Liver (tissue), 9 donors: ENCODE results near the gene CRHR1. TPM values are rescaled to one million over a fixed set of nuclear protein-coding genes. Genes with fewer than 3 reads are reported as not detected.

Source experiments
- DNase-seq: peaks from one replicate; pipeline ENCODE4 v3.0.0-alpha.2; 2017; ENCODE audit warnings: low spot score
- H3K27ac ChIP-seq, 2 donors: one replicate each; pipeline ENCODE4 v1.7.0; 2013; ENCODE audit warnings: inconsistent platforms in 2 of 2, low read length in 2 of 2, control low read depth in 1 of 2, low read depth in 1 of 2, mild to moderate bottlenecking in 1 of 2
- H3K27me3 ChIP-seq, 4 donors: one replicate each; pipeline versions ENCODE4 v1.6.1 to v1.7.0; 2013; ENCODE audit warnings: low read length in 3 of 4, inconsistent platforms in 1 of 4, mild to moderate bottlenecking in 1 of 4, moderate library complexity in 1 of 4; ENCODE audit not compliant: control insufficient read depth in 4 of 4, insufficient read depth in 4 of 4
- H3K36me3 ChIP-seq, 4 donors: one replicate each; pipeline versions ENCODE4 v1.6.1 to v1.7.0; 2013; ENCODE audit warnings: low read length in 3 of 4, mild to moderate bottlenecking in 3 of 4, low read depth in 1 of 4, moderate library complexity in 1 of 4; ENCODE audit not compliant: control insufficient read depth in 4 of 4, insufficient read depth in 3 of 4
- H3K4me1 ChIP-seq, 4 donors: one replicate each; pipeline versions ENCODE4 v1.6.1 to v1.7.0; 2013; ENCODE audit warnings: low read length in 3 of 4, mild to moderate bottlenecking in 3 of 4, moderate library complexity in 1 of 4; ENCODE audit not compliant: control insufficient read depth in 4 of 4, insufficient read depth in 4 of 4
- H3K4me3 ChIP-seq, 3 donors: one replicate each; pipeline versions ENCODE4 v1.6.1 to v1.7.0; 2013; ENCODE audit warnings: low read length in 3 of 3, control low read depth in 1 of 3, low read depth in 1 of 3, mild to moderate bottlenecking in 1 of 3
- H3K9ac ChIP-seq, 2 donors: one replicate each; pipeline ENCODE4 v1.7.0; 2013; ENCODE audit warnings: low read length in 2 of 2, mild to moderate bottlenecking in 2 of 2, moderate library complexity in 2 of 2, control low read depth in 1 of 2, low read depth in 1 of 2
- H3K9me3 ChIP-seq, 4 donors: one replicate each; pipeline versions ENCODE4 v1.6.1 to v1.7.0; 2013; ENCODE audit warnings: low read length in 3 of 4; ENCODE audit not compliant: control insufficient read depth in 4 of 4
- ATF3 ChIP-seq: IDR thresholded peaks from 2 replicates; pipeline ENCODE4 v1.6.1; 2016; ENCODE audit warnings: antibody characterized with exemption
- EGR1 ChIP-seq, 2 donors: IDR thresholded peaks; 2 replicates each; pipeline ENCODE4 v1.6.1; 2016 to 2018; ENCODE audit warnings: antibody characterized with exemption in 2 of 2, low read depth in 2 of 2
- FOXA1 ChIP-seq: IDR thresholded peaks from 2 replicates; pipeline ENCODE4 v1.6.1; 2016; ENCODE audit warnings: antibody characterized with exemption
- FOXA2 ChIP-seq: IDR thresholded peaks from 2 replicates; pipeline ENCODE4 v1.6.1; 2016; ENCODE audit warnings: antibody characterized with exemption
- GABPA ChIP-seq, 2 donors: IDR thresholded peaks in 1 of 2; conservative IDR thresholded peaks in 1 of 2; 2 replicates each; pipeline ENCODE4 v1.6.1; 2016; ENCODE audit warnings: antibody characterized with exemption in 2 of 2, mild to moderate bottlenecking in 1 of 2, moderate library complexity in 1 of 2
- HNF4A ChIP-seq, 2 donors: conservative IDR thresholded peaks; 2 replicates each; pipeline ENCODE4 v1.6.1; 2016; ENCODE audit warnings: antibody characterized with exemption in 2 of 2, mild to moderate bottlenecking in 2 of 2
- HNF4G ChIP-seq: IDR thresholded peaks from 2 replicates; pipeline ENCODE4 v1.6.1; 2016; ENCODE audit warnings: antibody characterized with exemption
- JUND ChIP-seq, 2 donors: IDR thresholded peaks; 2 replicates each; pipeline ENCODE4 v1.6.1; 2016; ENCODE audit warnings: antibody characterized with exemption in 2 of 2
- NR2F2 ChIP-seq: IDR thresholded peaks from 2 replicates; pipeline ENCODE4 v1.6.1; 2016; ENCODE audit warnings: antibody characterized with exemption
- RAD21 ChIP-seq, 2 donors: IDR thresholded peaks; 2 replicates each; pipeline ENCODE4 v1.6.1; 2016; ENCODE audit warnings: antibody characterized with exemption in 2 of 2, mild to moderate bottlenecking in 2 of 2
- RXRA ChIP-seq, 2 donors: IDR thresholded peaks; 2 replicates each; pipeline ENCODE4 v1.6.1; 2017 to 2018; ENCODE audit warnings: antibody characterized with exemption in 2 of 2, mild to moderate bottlenecking in 1 of 2
- SP1 ChIP-seq: IDR thresholded peaks from 2 replicates; pipeline ENCODE4 v1.6.1; 2018; ENCODE audit warnings: antibody characterized with exemption, mild to moderate bottlenecking
- TAF1 ChIP-seq: conservative IDR thresholded peaks from 2 replicates; pipeline ENCODE4 v1.6.1; 2016; ENCODE audit warnings: antibody characterized with exemption, mild to moderate bottlenecking
- YY1 ChIP-seq: IDR thresholded peaks from 2 replicates; pipeline ENCODE4 v1.6.1; 2016; ENCODE audit warnings: antibody characterized with exemption, mild to moderate bottlenecking
- ZBTB33 ChIP-seq: IDR thresholded peaks from 2 replicates; pipeline ENCODE4 v1.6.1; 2016; ENCODE audit warnings: antibody characterized with exemption
- WGBS: extraction: QIAGEN DNeasy Blood & Tissue Kit; methylation state at CpG from one replicate; pipeline ENCODE4 v1.1.7; 2013; 5-methylcytosine and 5-hydroxymethylcytosine counted together
- polyA plus RNA-seq, 2 donors: library from polyadenylated mRNA; stranded (reverse) in 1 of 2; unstranded in 1 of 2; fragments of 200-250 nt in 1 of 2; fragments of >200 nt in 1 of 2; fragmentation: Nextera tagmentation in 1 of 2; extraction: Ambion mirVana in 1 of 2; gene quantifications; one replicate each; pipeline versions ENCODE4 v1.2.1 to v1.2.3, GENCODE V29; 2013 to 2015
- total RNA-seq, 2 donors: library from RNA; depleted of rRNA; stranded (reverse); fragments of >200 nt; gene quantifications; one replicate each; pipeline ENCODE4 v1.2.3, GENCODE V29; 2014
- TF ChIP-seq, protein P1 (sequence below): IDR thresholded peaks from 2 replicates; pipeline ENCODE4 v1.6.1; 2016; ENCODE audit warnings: antibody characterized with exemption
- TF ChIP-seq, protein P2 (sequence below): IDR thresholded peaks from 2 replicates; pipeline ENCODE4 v1.6.1; 2016; ENCODE audit warnings: antibody characterized with exemption, mild to moderate bottlenecking
- TF ChIP-seq, protein P3 (sequence below): fragments of 150-350 bp; IDR thresholded peaks from 2 replicates; pipeline ENCODE4 v1.5.1; 2017; ENCODE audit warnings: improper control_type of control experiment, low read depth, low read length; ENCODE audit not compliant: missing input control
- donor health status: healthy.
- donor health status: healthy.
- donor health status: healthy.
- donor health status: healthy.
- donor health status: healthy.

Gene CRHR1
- total and polyA plus RNA-seq, 4 donors = not detected

DNA sequence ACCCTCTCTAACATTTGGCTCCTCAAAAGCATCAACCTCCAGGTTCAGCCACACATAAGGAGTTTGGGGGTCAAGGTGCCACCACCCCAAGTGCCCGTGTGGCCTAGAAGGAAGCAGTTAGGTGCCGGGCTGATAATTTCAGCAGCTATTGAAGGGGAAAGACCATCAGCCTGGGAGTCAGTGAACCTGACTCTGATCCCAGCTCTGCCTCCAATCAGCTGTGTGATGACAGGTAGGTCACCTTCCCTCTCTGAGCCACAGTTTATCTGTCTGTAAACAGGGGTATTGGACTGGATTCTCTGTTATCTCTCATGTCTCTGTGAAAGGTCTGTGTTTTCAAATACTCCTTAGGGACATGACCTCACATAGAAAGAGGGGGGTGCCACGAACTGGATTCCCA, 3.9 kb downstream of the CRHR1 start:
- H3K9ac ChIP-seq = no peak overlapping the region
- no peak overlapping the region for H3K4me3 ChIP-seq
- no peaks in the 10 kb centered on the region for H3K9me3 ChIP-seq
- peaks cover 3 to 16% (median 10%) of the 10 kb centered on the region in 4 donors for H3K27me3 ChIP-seq
- peaks cover 11 to 23% (median 15%) of the 10 kb centered on the region in 4 donors for H3K4me1 ChIP-seq
- no peaks in the 10 kb centered on the region for H3K36me3 ChIP-seq
- TF ChIP-seq HNF4G (no peak), RAD21 (IDR thresholded peaks at IDR 0.05) (no peak), RXRA (IDR thresholded peaks at IDR 0.05) (no peak), TAF1 (no peak), EGR1 (IDR thresholded peaks at IDR 0.05; ENCODE audit: low read depth in 2 of 2) (no peak), YY1 (no peak), FOXA2 (no peak), ZBTB33 (no peak), SP1 (no peak), FOXA1 (no peak), JUND (IDR thresholded peaks at IDR 0.05) (no peak), GABPA (IDR thresholded peaks at IDR 0.05 in 1 of 2, conservative IDR thresholded peaks at IDR 0.05 in 1 of 2) (no peak), HNF4A (conservative IDR thresholded peaks at IDR 0.05) (no peak), NR2F2 (no peak), ATF3 (no peak)
- TF ChIP-seq, protein P1, sequence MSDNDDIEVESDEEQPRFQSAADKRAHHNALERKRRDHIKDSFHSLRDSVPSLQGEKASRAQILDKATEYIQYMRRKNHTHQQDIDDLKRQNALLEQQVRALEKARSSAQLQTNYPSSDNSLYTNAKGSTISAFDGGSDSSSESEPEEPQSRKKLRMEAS = no peak
- TF ChIP-seq, protein P2, sequence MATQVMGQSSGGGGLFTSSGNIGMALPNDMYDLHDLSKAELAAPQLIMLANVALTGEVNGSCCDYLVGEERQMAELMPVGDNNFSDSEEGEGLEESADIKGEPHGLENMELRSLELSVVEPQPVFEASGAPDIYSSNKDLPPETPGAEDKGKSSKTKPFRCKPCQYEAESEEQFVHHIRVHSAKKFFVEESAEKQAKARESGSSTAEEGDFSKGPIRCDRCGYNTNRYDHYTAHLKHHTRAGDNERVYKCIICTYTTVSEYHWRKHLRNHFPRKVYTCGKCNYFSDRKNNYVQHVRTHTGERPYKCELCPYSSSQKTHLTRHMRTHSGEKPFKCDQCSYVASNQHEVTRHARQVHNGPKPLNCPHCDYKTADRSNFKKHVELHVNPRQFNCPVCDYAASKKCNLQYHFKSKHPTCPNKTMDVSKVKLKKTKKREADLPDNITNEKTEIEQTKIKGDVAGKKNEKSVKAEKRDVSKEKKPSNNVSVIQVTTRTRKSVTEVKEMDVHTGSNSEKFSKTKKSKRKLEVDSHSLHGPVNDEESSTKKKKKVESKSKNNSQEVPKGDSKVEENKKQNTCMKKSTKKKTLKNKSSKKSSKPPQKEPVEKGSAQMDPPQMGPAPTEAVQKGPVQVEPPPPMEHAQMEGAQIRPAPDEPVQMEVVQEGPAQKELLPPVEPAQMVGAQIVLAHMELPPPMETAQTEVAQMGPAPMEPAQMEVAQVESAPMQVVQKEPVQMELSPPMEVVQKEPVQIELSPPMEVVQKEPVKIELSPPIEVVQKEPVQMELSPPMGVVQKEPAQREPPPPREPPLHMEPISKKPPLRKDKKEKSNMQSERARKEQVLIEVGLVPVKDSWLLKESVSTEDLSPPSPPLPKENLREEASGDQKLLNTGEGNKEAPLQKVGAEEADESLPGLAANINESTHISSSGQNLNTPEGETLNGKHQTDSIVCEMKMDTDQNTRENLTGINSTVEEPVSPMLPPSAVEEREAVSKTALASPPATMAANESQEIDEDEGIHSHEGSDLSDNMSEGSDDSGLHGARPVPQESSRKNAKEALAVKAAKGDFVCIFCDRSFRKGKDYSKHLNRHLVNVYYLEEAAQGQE = no peak
- TF ChIP-seq, protein P3, sequence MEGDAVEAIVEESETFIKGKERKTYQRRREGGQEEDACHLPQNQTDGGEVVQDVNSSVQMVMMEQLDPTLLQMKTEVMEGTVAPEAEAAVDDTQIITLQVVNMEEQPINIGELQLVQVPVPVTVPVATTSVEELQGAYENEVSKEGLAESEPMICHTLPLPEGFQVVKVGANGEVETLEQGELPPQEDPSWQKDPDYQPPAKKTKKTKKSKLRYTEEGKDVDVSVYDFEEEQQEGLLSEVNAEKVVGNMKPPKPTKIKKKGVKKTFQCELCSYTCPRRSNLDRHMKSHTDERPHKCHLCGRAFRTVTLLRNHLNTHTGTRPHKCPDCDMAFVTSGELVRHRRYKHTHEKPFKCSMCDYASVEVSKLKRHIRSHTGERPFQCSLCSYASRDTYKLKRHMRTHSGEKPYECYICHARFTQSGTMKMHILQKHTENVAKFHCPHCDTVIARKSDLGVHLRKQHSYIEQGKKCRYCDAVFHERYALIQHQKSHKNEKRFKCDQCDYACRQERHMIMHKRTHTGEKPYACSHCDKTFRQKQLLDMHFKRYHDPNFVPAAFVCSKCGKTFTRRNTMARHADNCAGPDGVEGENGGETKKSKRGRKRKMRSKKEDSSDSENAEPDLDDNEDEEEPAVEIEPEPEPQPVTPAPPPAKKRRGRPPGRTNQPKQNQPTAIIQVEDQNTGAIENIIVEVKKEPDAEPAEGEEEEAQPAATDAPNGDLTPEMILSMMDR = no peak
- no peak overlapping the region for H3K27ac ChIP-seq
- WGBS = 72% methylated on average over 3 of the region's 3 CpGs
- no peak for DNase-seq
